ENCODE data around the gene XPO6.

The XPO6 gene

GRCh38 chr16:28108590-28109247 lies 103.0 kb downstream of the XPO6 start:
- no peak for DNase-seq

GRCh38 chr16:28107232-28107631 lies 104.5 kb downstream of the XPO6 start:
- Histone ChIP-seq H3K27ac (no peak overlapping the region), H3K4me3 (ENCODE audit: low read depth, low read length) (no peak overlapping the region), H3K36me3 (replicated peaks) (peaks cover 75% of the 10 kb centered on the region), H3K27me3 (replicated peaks) (no peaks in the 10 kb centered on the region)
- in situ Hi-C loops (cut with HindIII; ENCODE audit: low pct_ligation_motif_present, low sequenced_read_pairs), result no loop called here
- DNase-seq, result no peak
- TF ChIP-seq, protein P1, sequence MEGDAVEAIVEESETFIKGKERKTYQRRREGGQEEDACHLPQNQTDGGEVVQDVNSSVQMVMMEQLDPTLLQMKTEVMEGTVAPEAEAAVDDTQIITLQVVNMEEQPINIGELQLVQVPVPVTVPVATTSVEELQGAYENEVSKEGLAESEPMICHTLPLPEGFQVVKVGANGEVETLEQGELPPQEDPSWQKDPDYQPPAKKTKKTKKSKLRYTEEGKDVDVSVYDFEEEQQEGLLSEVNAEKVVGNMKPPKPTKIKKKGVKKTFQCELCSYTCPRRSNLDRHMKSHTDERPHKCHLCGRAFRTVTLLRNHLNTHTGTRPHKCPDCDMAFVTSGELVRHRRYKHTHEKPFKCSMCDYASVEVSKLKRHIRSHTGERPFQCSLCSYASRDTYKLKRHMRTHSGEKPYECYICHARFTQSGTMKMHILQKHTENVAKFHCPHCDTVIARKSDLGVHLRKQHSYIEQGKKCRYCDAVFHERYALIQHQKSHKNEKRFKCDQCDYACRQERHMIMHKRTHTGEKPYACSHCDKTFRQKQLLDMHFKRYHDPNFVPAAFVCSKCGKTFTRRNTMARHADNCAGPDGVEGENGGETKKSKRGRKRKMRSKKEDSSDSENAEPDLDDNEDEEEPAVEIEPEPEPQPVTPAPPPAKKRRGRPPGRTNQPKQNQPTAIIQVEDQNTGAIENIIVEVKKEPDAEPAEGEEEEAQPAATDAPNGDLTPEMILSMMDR (IDR thresholded peaks at IDR 0.05; ENCODE audit: low read depth, low read length, missing control alignments), result no peak

More at GRCh38 chr16:28108590-28109247, 103.0 kb downstream of the XPO6 start:
- no peak overlapping the region for H3K4me3 ChIP-seq (ENCODE audit: low read depth, low read length)
- H3K36me3 ChIP-seq (replicated peaks), result peaks cover 73% of the 10 kb centered on the region
- TF ChIP-seq, protein P1 (IDR thresholded peaks at IDR 0.05; ENCODE audit: low read depth, low read length, missing control alignments), result no peak
- in situ Hi-C loops (cut with HindIII; ENCODE audit: low pct_ligation_motif_present, low sequenced_read_pairs), result no loop called here
- H3K27ac ChIP-seq, result no peak overlapping the region
- H3K27me3 ChIP-seq (replicated peaks), result no peaks in the 10 kb centered on the region

DNA sequence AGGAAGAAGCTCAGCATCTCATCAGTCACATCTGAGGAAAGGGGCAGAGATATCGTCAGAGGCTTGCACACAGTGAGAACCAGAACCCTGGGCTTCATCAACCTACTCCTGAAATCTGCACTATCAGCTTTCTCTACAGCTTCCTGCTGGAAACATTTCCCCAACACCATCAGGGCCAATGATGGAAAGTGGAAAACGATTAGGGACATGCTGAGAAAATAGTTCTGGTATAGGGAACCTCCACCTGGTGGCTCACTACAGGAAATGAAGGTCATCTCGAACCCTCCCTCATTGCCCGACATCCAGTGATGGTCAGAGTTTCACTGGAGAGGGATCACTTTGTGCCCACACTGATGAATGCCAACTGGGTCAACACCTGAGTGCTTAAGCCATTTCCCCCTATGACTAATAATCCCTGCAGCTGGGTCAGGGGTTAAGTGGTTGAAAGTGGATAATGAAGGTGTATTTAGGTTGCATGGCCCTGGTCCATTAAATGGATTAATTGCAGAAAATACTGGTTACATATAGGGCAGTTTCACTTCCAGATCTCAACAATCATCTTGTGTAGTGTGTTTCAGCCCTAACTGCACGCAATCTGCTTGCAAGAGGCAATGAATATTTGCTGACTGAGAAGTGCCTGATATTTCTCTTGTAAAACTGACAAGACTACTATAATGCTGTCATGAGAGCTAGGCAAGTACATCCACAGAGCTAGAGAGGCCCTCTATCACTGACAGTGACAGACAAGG lies 105.1 kb downstream of the XPO6 start:
- no peak overlapping the region for H3K4me3 ChIP-seq (ENCODE audit: low read depth, low read length)
- H3K27ac ChIP-seq, result no peak overlapping the region
- H3K36me3 ChIP-seq (replicated peaks), result peaks cover 71% of the 10 kb centered on the region
- no peaks in the 10 kb centered on the region for H3K27me3 ChIP-seq (replicated peaks)
- in situ Hi-C loops (cut with HindIII; ENCODE audit: low pct_ligation_motif_present, low sequenced_read_pairs), result no loop called here
- TF ChIP-seq, protein P1 (IDR thresholded peaks at IDR 0.05; ENCODE audit: low read depth, low read length, missing control alignments), result no peak
- DNase-seq, result no peak

DNA sequence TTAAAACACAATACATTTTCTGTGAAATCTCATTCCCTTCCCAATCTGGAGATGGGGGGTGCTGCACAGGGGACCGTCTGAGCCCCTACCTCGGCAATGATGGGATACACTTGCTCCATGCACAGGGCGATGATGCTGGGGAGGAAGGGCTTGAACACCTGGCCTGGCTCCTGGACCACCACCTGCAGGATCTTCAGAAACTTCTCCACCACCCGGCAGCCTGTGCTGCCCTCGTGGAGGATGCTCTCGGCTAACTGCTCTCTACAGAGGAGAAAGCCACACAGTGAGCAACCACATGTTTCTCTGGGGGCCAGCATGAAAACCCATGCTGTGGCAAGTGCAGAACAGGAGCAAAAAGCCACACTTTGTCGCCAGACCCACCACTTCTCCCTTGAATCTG lies 105.8 kb downstream of the XPO6 start:
- in situ Hi-C loops (cut with HindIII; ENCODE audit: low pct_ligation_motif_present, low sequenced_read_pairs), result no loop called here
- H3K27me3 ChIP-seq (replicated peaks), result no peaks in the 10 kb centered on the region
- no peak overlapping the region for H3K27ac ChIP-seq
- DNase-seq, result no peak
- TF ChIP-seq, protein P1 (IDR thresholded peaks at IDR 0.05; ENCODE audit: low read depth, low read length, missing control alignments), result no peak
- peaks cover 74% of the 10 kb centered on the region for H3K36me3 ChIP-seq (replicated peaks)
- no peak overlapping the region for H3K4me3 ChIP-seq (ENCODE audit: low read depth, low read length)

- in situ Hi-C loops (cut with HindIII; ENCODE audit: low pct_ligation_motif_present, low sequenced_read_pairs), result no loop called here
- TF ChIP-seq, protein P1 (IDR thresholded peaks at IDR 0.05; ENCODE audit: low read depth, low read length, missing control alignments), result no peak
- H3K4me3 ChIP-seq (ENCODE audit: low read depth, low read length), result no peak overlapping the region
- no peak overlapping the region for H3K27ac ChIP-seq
- no peak for DNase-seq
- peaks cover 76% of the 10 kb centered on the region for H3K36me3 ChIP-seq (replicated peaks)
- no peaks in the 10 kb centered on the region for H3K27me3 ChIP-seq (replicated peaks)
Observed at GRCh38 chr16:28105297-28105696, 106.5 kb downstream of the XPO6 start.

Measured in brain microvascular endothelial cell (primary cell).